Activated naive CD8-positive, alpha-beta T cell (primary cell): ENCODE measurements around the gene PGLYRP4.

ENCODE experiments used
- H3K27ac Mint-ChIP-seq: one replicate; pipeline ENCODE4 v1.8.0; 2021; ENCODE audit warnings: mixed read lengths
- H3K27me3 Mint-ChIP-seq: one replicate; pipeline ENCODE4 v1.8.0; 2021; ENCODE audit warnings: mixed read lengths
- H3K36me3 Mint-ChIP-seq: one replicate; pipeline ENCODE4 v1.8.0; 2021; ENCODE audit warnings: mixed read lengths
- H3K4me1 Mint-ChIP-seq: one replicate; pipeline ENCODE4 v1.8.0; 2021; ENCODE audit warnings: low read depth, mixed read lengths
- H3K4me3 Mint-ChIP-seq: one replicate; pipeline ENCODE4 v1.8.0; 2021; ENCODE audit warnings: mild to moderate bottlenecking, mixed read lengths
- H3K9me3 Mint-ChIP-seq: one replicate; pipeline ENCODE4 v1.8.0; 2021; ENCODE audit warnings: low read depth, mixed read lengths

Gene PGLYRP4

GRCh38 chr1:153389401-153389800 is 40.8 kb upstream of the PGLYRP4 start:
- H3K36me3 Mint-ChIP-seq, result no peaks in the 10 kb centered on the region
- H3K4me3 Mint-ChIP-seq, result no peak overlapping the region
- no peak overlapping the region for H3K27ac Mint-ChIP-seq
- H3K9me3 Mint-ChIP-seq, result no peaks in the 10 kb centered on the region
- H3K27me3 Mint-ChIP-seq, result peaks cover 3% of the 10 kb centered on the region
- H3K4me1 Mint-ChIP-seq, result no peaks in the 10 kb centered on the region

- Mint-ChIP-seq H3K9me3 (no peaks in the 10 kb centered on the region), H3K27me3 (no peaks in the 10 kb centered on the region), H3K4me1 (no peaks in the 10 kb centered on the region), H3K27ac (no peak overlapping the region), H3K36me3 (no peaks in the 10 kb centered on the region), H3K4me3 (no peak overlapping the region)
These were observed 39.1 kb upstream of the PGLYRP4 start for GRCh38 chr1:153387785-153388184.

GRCh38 chr1:153387001-153387400 is 38.4 kb upstream of the PGLYRP4 start:
- Mint-ChIP-seq H3K4me1 (no peaks in the 10 kb centered on the region), H3K27ac (no peak overlapping the region), H3K4me3 (no peak overlapping the region), H3K27me3 (no peaks in the 10 kb centered on the region), H3K36me3 (no peaks in the 10 kb centered on the region), H3K9me3 (no peaks in the 10 kb centered on the region)

- Mint-ChIP-seq H3K27me3 (no peaks in the 10 kb centered on the region), H3K4me3 (no peak overlapping the region), H3K36me3 (no peaks in the 10 kb centered on the region), H3K9me3 (no peaks in the 10 kb centered on the region), H3K27ac (no peak overlapping the region), H3K4me1 (no peaks in the 10 kb centered on the region)
These were observed 37.9 kb upstream of the PGLYRP4 start for GRCh38 chr1:153386500-153386901.

- H3K4me3 Mint-ChIP-seq, result no peak overlapping the region
- no peaks in the 10 kb centered on the region for H3K27me3 Mint-ChIP-seq
- no peaks in the 10 kb centered on the region for H3K4me1 Mint-ChIP-seq
- H3K9me3 Mint-ChIP-seq, result no peaks in the 10 kb centered on the region
- H3K36me3 Mint-ChIP-seq, result no peaks in the 10 kb centered on the region
- H3K27ac Mint-ChIP-seq, result no peak overlapping the region
These were observed 36.4 kb upstream of the PGLYRP4 start for GRCh38 chr1:153384958-153385580.

- Mint-ChIP-seq H3K4me1 (no peaks in the 10 kb centered on the region), H3K9me3 (no peaks in the 10 kb centered on the region), H3K27me3 (peaks cover 18% of the 10 kb centered on the region), H3K4me3 (no peak overlapping the region), H3K27ac (no peak overlapping the region), H3K36me3 (peaks cover 3% of the 10 kb centered on the region)
These were observed 32.1 kb upstream of the PGLYRP4 start for GRCh38 chr1:153380711-153381110.

- H3K4me1 Mint-ChIP-seq, result no peaks in the 10 kb centered on the region
- H3K27me3 Mint-ChIP-seq, result peaks cover 18% of the 10 kb centered on the region
- no peak overlapping the region for H3K27ac Mint-ChIP-seq
- H3K36me3 Mint-ChIP-seq, result peaks cover 3% of the 10 kb centered on the region
- no peaks in the 10 kb centered on the region for H3K9me3 Mint-ChIP-seq
- no peak overlapping the region for H3K4me3 Mint-ChIP-seq
These were observed 30.9 kb upstream of the PGLYRP4 start for GRCh38 chr1:153379591-153379990.

- H3K9me3 Mint-ChIP-seq, result no peaks in the 10 kb centered on the region
- peaks cover 3% of the 10 kb centered on the region for H3K36me3 Mint-ChIP-seq
- no peak within 1 kb of the TSS for H3K27ac Mint-ChIP-seq
- H3K4me3 Mint-ChIP-seq, result no peak within 1 kb of the TSS
- H3K27me3 Mint-ChIP-seq, result peaks cover 25% of the 10 kb centered on the region
- no peaks in the 10 kb centered on the region for H3K4me1 Mint-ChIP-seq
These were observed 26.9 kb upstream of the PGLYRP4 start, which contains the start of gene S100A12 for GRCh38 chr1:153375511-153375910. S100A12 (minus strand) TSS chr1:153375621; CDS start chr1:153374592, 1,029 bp downstream.

GRCh38 chr1:153374071-153374470 is 25.4 kb upstream of the PGLYRP4 start:
- Mint-ChIP-seq H3K27ac (no peak overlapping the region), H3K9me3 (no peaks in the 10 kb centered on the region), H3K4me3 (no peak overlapping the region), H3K27me3 (peaks cover 21% of the 10 kb centered on the region), H3K36me3 (peaks cover 3% of the 10 kb centered on the region), H3K4me1 (no peaks in the 10 kb centered on the region)

GRCh38 chr1:153372571-153372970 is 23.9 kb upstream of the PGLYRP4 start:
- no peak overlapping the region for H3K4me3 Mint-ChIP-seq
- no peaks in the 10 kb centered on the region for H3K4me1 Mint-ChIP-seq
- H3K36me3 Mint-ChIP-seq, result peaks cover 3% of the 10 kb centered on the region
- H3K27me3 Mint-ChIP-seq, result peaks cover 18% of the 10 kb centered on the region
- no peaks in the 10 kb centered on the region for H3K9me3 Mint-ChIP-seq
- H3K27ac Mint-ChIP-seq, result no peak overlapping the region

GRCh38 chr1:153371231-153371630 is 22.6 kb upstream of the PGLYRP4 start:
- Mint-ChIP-seq H3K36me3 (no peaks in the 10 kb centered on the region), H3K4me3 (no peak overlapping the region), H3K27ac (no peak overlapping the region), H3K9me3 (no peaks in the 10 kb centered on the region), H3K4me1 (no peaks in the 10 kb centered on the region), H3K27me3 (peaks cover 10% of the 10 kb centered on the region)

- Mint-ChIP-seq H3K9me3 (no peaks in the 10 kb centered on the region), H3K27ac (no peak overlapping the region), H3K36me3 (no peaks in the 10 kb centered on the region), H3K27me3 (peaks cover 7% of the 10 kb centered on the region), H3K4me3 (no peak overlapping the region), H3K4me1 (no peaks in the 10 kb centered on the region)
These were observed 21.5 kb upstream of the PGLYRP4 start for GRCh38 chr1:153370146-153370545.

- H3K4me1 Mint-ChIP-seq, result no peaks in the 10 kb centered on the region
- no peak overlapping the region for H3K4me3 Mint-ChIP-seq
- H3K27ac Mint-ChIP-seq, result no peak overlapping the region
- no peaks in the 10 kb centered on the region for H3K36me3 Mint-ChIP-seq
- H3K27me3 Mint-ChIP-seq, result peaks cover 6% of the 10 kb centered on the region
- H3K9me3 Mint-ChIP-seq, result no peaks in the 10 kb centered on the region
These were observed 19.9 kb upstream of the PGLYRP4 start for GRCh38 chr1:153368495-153368894.

GRCh38 chr1:153367090-153367489 is 18.4 kb upstream of the PGLYRP4 start:
- no peaks in the 10 kb centered on the region for H3K4me1 Mint-ChIP-seq
- peaks cover 2% of the 10 kb centered on the region for H3K27me3 Mint-ChIP-seq
- H3K36me3 Mint-ChIP-seq, result no peaks in the 10 kb centered on the region
- no peaks in the 10 kb centered on the region for H3K9me3 Mint-ChIP-seq
- H3K27ac Mint-ChIP-seq, result no peak overlapping the region
- H3K4me3 Mint-ChIP-seq, result no peak overlapping the region

- Mint-ChIP-seq H3K36me3 (no peaks in the 10 kb centered on the region), H3K4me3 (no peak overlapping the region), H3K4me1 (no peaks in the 10 kb centered on the region), H3K9me3 (no peaks in the 10 kb centered on the region), H3K27ac (no peak overlapping the region), H3K27me3 (peaks cover 2% of the 10 kb centered on the region)
These were observed 17.6 kb upstream of the PGLYRP4 start for GRCh38 chr1:153366261-153366660.

- Mint-ChIP-seq H3K4me3 (no peak overlapping the region), H3K9me3 (no peaks in the 10 kb centered on the region), H3K36me3 (no peaks in the 10 kb centered on the region), H3K4me1 (no peaks in the 10 kb centered on the region), H3K27ac (no peak overlapping the region), H3K27me3 (no peaks in the 10 kb centered on the region)
These were observed 17.1 kb upstream of the PGLYRP4 start for GRCh38 chr1:153365696-153366095.
